OCI-LY3 (cell line): ENCODE measurements around the gene TMEM213.

Experiments used
- H2AFZ ChIP-seq: fragments of 200-600, 300-600 bp; shearing (Covaris generic); 2 replicates; pipeline ENCODE4 v1.6.0; 2014; ENCODE audit warnings: antibody characterized with exemption, low read depth, low read length
- H3K27ac ChIP-seq: fragments of 200-600, 300-600 bp; sonication (generic); 2 replicates; pipeline ENCODE4 v1.5.1; 2014; ENCODE audit warnings: mild to moderate bottlenecking, low read length, moderate library complexity, mixed read lengths
- H3K27me3 ChIP-seq: fragments of 200-600, 300-600 bp; sonication (generic); 2 replicates; pipeline ENCODE4 v1.6.1; 2014; ENCODE audit warnings: low read depth, low read length, mixed read lengths
- H3K36me3 ChIP-seq: fragments of 200-600, 300-600 bp; sonication (generic); replicated peaks from 2 replicates; pipeline ENCODE3; 2014; ENCODE audit warnings: low read depth, low read length, mixed read lengths
- H3K4me1 ChIP-seq: fragments of 300-600, 200-600 bp; sonication (generic); 2 replicates; pipeline ENCODE4 v1.6.1; 2014; ENCODE audit warnings: low read length, mixed read lengths
- H3K4me2 ChIP-seq: fragments of 200-600, 300-600 bp; sonication (generic); 2 replicates; pipeline ENCODE4 v1.6.1; 2014; ENCODE audit warnings: low read length, mixed read lengths
- H3K4me3 ChIP-seq: fragments of 300-600, 200-600 bp; sonication (generic); 2 replicates; pipeline ENCODE4 v1.5.1; 2014; ENCODE audit warnings: antibody characterized with exemption, mild to moderate bottlenecking, low read length, moderate library complexity
- H3K79me2 ChIP-seq: fragments of 300-600, 200-600 bp; shearing (Covaris generic); 2 replicates; pipeline ENCODE4 v1.6.1; 2014; ENCODE audit warnings: mild to moderate bottlenecking, low read length, mixed read lengths
- H3K9ac ChIP-seq: fragments of 300-600, 200-600 bp; shearing (Covaris generic); 2 replicates; pipeline ENCODE4 v1.6.0; 2014; ENCODE audit warnings: mild to moderate bottlenecking, low read length, moderate library complexity
- H3K9me3 ChIP-seq: fragments of 200-600, 300-600 bp; shearing (Covaris generic); 2 replicates; pipeline ENCODE4 v1.6.1; 2014; ENCODE audit warnings: low read length, mixed read lengths; ENCODE audit not compliant: insufficient read depth
- H4K20me1 ChIP-seq: fragments of 200-600, 300-600 bp; sonication (generic); 2 replicates; pipeline ENCODE4 v1.6.1; 2016; ENCODE audit warnings: low read length, mixed read lengths; ENCODE audit not compliant: insufficient read depth
- EZH2phosphoT487 ChIP-seq: fragments of 200-600 bp; shearing (Covaris generic); IDR thresholded peaks from 2 replicates; pipeline ENCODE4 v1.6.1; 2018; ENCODE audit warnings: antibody characterized with exemption, mixed run types, low read depth
- TF ChIP-seq, protein P1 (sequence below): fragments of 200-600, 300-600 bp; sonication (generic); IDR thresholded peaks from 2 replicates; pipeline ENCODE4 v1.5.1; 2014; ENCODE audit warnings: antibody characterized with exemption, low read length, low read depth

Gene TMEM213

DNA sequence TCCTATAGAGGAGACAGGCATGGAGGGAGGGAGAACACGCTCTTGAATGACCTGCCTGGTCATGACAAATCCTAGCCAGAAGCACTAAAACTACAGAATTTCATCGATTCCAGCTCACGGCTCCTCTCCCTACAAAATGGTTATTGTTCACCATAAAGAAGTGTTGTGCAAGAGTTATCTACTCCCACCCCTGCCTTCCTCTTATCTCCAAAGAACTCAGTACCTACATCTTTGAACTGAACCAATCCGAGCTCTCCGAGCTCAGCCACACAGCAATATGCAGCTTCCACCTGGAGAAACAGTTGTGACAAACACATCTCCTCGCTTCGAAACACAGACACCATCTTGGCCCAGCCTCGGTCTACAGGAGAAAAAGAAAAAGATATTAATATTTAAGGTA is 26.9 kb upstream of the TMEM213 start:
- Histone ChIP-seq H4K20me1 (no peaks in the 10 kb centered on the region), H2AFZ (no peak overlapping the region), H3K36me3 (no peaks in the 10 kb centered on the region), H3K79me2 (no peaks in the 10 kb centered on the region), H3K9ac (no peak overlapping the region), H3K27me3 (no peaks in the 10 kb centered on the region; the same call in 1 of the 2 replicates), H3K4me3 (no peak overlapping the region), H3K9me3 (no peaks in the 10 kb centered on the region), H3K4me1 (no peaks in the 10 kb centered on the region), H3K4me2 (no peak overlapping the region), H3K27ac (no peak overlapping the region)
- TF ChIP-seq, protein P1, sequence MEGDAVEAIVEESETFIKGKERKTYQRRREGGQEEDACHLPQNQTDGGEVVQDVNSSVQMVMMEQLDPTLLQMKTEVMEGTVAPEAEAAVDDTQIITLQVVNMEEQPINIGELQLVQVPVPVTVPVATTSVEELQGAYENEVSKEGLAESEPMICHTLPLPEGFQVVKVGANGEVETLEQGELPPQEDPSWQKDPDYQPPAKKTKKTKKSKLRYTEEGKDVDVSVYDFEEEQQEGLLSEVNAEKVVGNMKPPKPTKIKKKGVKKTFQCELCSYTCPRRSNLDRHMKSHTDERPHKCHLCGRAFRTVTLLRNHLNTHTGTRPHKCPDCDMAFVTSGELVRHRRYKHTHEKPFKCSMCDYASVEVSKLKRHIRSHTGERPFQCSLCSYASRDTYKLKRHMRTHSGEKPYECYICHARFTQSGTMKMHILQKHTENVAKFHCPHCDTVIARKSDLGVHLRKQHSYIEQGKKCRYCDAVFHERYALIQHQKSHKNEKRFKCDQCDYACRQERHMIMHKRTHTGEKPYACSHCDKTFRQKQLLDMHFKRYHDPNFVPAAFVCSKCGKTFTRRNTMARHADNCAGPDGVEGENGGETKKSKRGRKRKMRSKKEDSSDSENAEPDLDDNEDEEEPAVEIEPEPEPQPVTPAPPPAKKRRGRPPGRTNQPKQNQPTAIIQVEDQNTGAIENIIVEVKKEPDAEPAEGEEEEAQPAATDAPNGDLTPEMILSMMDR: no peak
- TF ChIP-seq EZH2phosphoT487: no peak

DNA sequence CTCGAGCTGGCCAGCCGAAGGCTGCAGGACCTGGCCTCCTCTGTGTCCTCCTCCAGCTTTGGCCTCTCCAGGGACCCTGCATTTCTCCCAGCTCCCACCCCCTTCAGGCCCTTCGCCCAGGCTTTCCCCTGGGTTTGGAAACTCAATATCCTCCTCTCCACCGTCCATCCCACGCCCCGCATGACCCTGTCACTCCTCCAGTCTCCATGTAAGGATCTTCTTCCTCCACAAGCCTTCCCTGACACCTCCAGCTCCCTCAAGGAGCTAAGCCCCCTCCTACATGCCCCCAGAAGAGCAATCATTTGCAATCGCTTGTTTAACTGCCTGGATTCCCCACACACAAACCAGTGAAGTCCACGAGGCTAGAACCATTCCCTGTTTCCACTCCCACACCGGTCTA is 24.6 kb upstream of the TMEM213 start:
- H3K27me3 ChIP-seq: no peaks in the 10 kb centered on the region; the same call in 1 of the 2 replicates
- no peak overlapping the region for H3K4me3 ChIP-seq
- H3K4me2 ChIP-seq: no peak overlapping the region
- H2AFZ ChIP-seq: no peak overlapping the region
- no peaks in the 10 kb centered on the region for H3K9me3 ChIP-seq
- no peak overlapping the region for H3K27ac ChIP-seq
- H3K9ac ChIP-seq: no peak overlapping the region
- no peaks in the 10 kb centered on the region for H3K4me1 ChIP-seq
- TF ChIP-seq, protein P1: no peak
- no peak for TF ChIP-seq EZH2phosphoT487
- H4K20me1 ChIP-seq: no peaks in the 10 kb centered on the region
- no peaks in the 10 kb centered on the region for H3K36me3 ChIP-seq
- no peaks in the 10 kb centered on the region for H3K79me2 ChIP-seq

DNA sequence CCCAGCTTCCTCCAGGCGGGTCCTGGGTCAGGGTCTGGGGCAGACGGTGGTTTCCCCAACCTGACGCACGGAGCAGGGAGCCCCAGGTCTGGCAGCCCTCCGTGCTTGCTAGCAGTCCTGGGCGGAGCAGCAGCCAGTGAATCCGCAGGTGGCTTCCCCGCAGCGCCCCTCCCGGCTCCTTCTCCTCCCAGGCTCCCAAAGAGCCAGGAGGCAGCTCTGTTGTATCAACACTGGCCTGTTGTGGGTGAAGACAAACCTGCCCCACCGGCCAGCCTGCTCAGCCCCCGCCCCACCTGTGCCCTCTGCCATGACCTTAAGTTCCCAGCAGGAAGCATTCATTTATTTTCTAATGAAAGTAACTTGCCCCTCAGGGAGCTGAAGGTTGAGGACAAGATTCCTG is 24.0 kb upstream of the TMEM213 start:
- Histone ChIP-seq H4K20me1 (no peaks in the 10 kb centered on the region), H3K36me3 (no peaks in the 10 kb centered on the region), H3K4me1 (no peaks in the 10 kb centered on the region), H3K4me3 (no peak overlapping the region), H3K4me2 (no peak overlapping the region), H3K79me2 (no peaks in the 10 kb centered on the region), H3K9me3 (no peaks in the 10 kb centered on the region), H2AFZ (no peak overlapping the region), H3K27ac (no peak overlapping the region), H3K9ac (no peak overlapping the region), H3K27me3 (no peaks in the 10 kb centered on the region; the same call in 1 of the 2 replicates)
- TF ChIP-seq, protein P1: no peak
- no peak for TF ChIP-seq EZH2phosphoT487

DNA sequence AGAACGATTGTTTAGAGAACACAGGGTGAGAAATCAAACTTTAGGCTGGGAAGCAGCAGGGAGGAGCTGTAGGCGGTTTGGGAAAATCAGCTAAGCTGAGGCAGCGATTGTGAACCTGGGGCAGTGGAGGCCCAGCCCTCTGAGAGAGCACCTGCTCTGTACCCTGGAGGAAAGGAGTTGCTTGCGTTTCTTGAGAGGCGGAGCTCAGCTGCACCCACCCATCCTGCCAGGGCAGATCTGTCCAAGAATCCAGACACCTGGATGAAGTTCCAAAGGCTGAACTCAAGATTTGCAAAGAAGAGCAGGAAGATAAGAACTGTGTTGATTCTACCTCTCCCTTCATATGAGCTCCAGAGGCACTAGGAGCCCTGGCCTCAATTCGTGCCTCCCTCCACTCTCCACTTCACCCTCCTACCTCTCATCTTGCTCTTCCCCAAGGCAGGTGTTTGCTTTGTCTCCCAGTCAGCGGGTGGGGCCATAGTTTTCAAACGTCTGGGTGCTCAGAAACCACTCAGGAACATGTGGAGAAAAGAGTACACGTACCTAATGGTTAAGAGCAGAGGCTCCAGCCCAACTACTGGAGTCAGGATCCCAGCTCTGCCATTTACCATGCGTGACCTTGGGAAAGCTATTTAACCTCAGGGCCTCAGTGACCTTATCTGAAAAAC is 21.5 kb upstream of the TMEM213 start:
- no peaks in the 10 kb centered on the region for H3K36me3 ChIP-seq
- H3K79me2 ChIP-seq: no peaks in the 10 kb centered on the region
- no peak overlapping the region for H3K27ac ChIP-seq
- H2AFZ ChIP-seq: no peak overlapping the region
- H4K20me1 ChIP-seq: no peaks in the 10 kb centered on the region
- H3K4me3 ChIP-seq: no peak overlapping the region
- H3K4me2 ChIP-seq: no peak overlapping the region
- no peaks in the 10 kb centered on the region for H3K4me1 ChIP-seq
- TF ChIP-seq, protein P1: no peak
- TF ChIP-seq EZH2phosphoT487: no peak
- H3K27me3 ChIP-seq: no peaks in the 10 kb centered on the region
- H3K9me3 ChIP-seq: no peaks in the 10 kb centered on the region
- no peak overlapping the region for H3K9ac ChIP-seq
